HepG2 (cell line): ENCODE results near the gene BCL2L1. TPM values are rescaled to one million over a fixed set of nuclear protein-coding genes. Genes with fewer than 3 reads are reported as not detected.

Experiments used
- CREM ChIP-seq, 2 experiments: sonication (generic) in 1 of 2; formaldehyde crosslinking in 1 of 2; IDR thresholded peaks; 2 replicates each; pipeline versions ENCODE4 v1.4.0 to v1.6.1; 2016 to 2020; ENCODE audit warnings: antibody characterized with exemption in 1 of 2, mild to moderate bottlenecking in 1 of 2, missing genetic modification reagents in 1 of 2
- DZIP1 ChIP-seq: sonication (generic); formaldehyde crosslinking; IDR thresholded peaks from 2 replicates; pipeline ENCODE4 v1.5.0; 2020; ENCODE audit warnings: mild to moderate bottlenecking, missing genetic modification reagents
- LRRFIP1 ChIP-seq: sonication (generic); formaldehyde crosslinking; conservative IDR thresholded peaks from 2 replicates; pipeline ENCODE4 v1.4.0; 2020; ENCODE audit warnings: missing genetic modification reagents
- MLLT10 ChIP-seq: sonication (generic); formaldehyde crosslinking; IDR thresholded peaks from 2 replicates; pipeline ENCODE4 v1.4.0; 2020; ENCODE audit warnings: missing genetic modification reagents
- RNF2 ChIP-seq: fragments of 450-650 bp; conservative IDR thresholded peaks from 2 replicates; pipeline ENCODE4 v1.6.1; 2016; ENCODE audit warnings: low read depth
- TCF7 ChIP-seq: sonication (generic); IDR thresholded peaks from 2 replicates; pipeline ENCODE4 v1.6.1; 2016; ENCODE audit warnings: antibody characterized with exemption, low read depth
- THYN1 ChIP-seq: sonication (generic); formaldehyde crosslinking; IDR thresholded peaks from 2 replicates; pipeline ENCODE4 v1.8.1; 2023; ENCODE audit warnings: low read depth, mild to moderate bottlenecking, moderate library complexity, missing genetic modification reagents, borderline replicate concordance
- ZBTB43 ChIP-seq: sonication (generic); formaldehyde crosslinking; conservative IDR thresholded peaks from 2 replicates; pipeline ENCODE4 v1.4.0; 2020; ENCODE audit warnings: missing genetic modification reagents
- ZNF546 ChIP-seq: sonication (generic); formaldehyde crosslinking; conservative IDR thresholded peaks from 2 replicates; pipeline ENCODE4 v1.8.1; 2023; ENCODE audit warnings: mild to moderate bottlenecking, missing genetic modification reagents
- ZNF558 ChIP-seq: sonication (generic); formaldehyde crosslinking; IDR thresholded peaks from 2 replicates; pipeline ENCODE4 v1.9.0; 2022; ENCODE audit warnings: mild to moderate bottlenecking, missing genetic modification reagents, borderline replicate concordance
- ZNF574 ChIP-seq: sonication (generic); formaldehyde crosslinking; IDR thresholded peaks from 2 replicates; pipeline ENCODE4 v1.4.0; 2020; ENCODE audit warnings: missing genetic modification reagents
- polyA plus RNA-seq, 8 experiments: library from polyadenylated mRNA; depleted of rRNA in 3 of 8; stranded (reverse) in 7 of 8; unstranded in 1 of 8; fragments of >200 nt; fragmentation: Illumina TruSeq in 4 of 8; extraction: Trizol in 4 of 8; gene quantifications; 2 replicates each; pipeline versions ENCODE4 v1.2.1 to v1.2.3, GENCODE V29; 2011 to 2016; ENCODE audit warnings: low read depth in 4 of 8, missing spikeins in 1 of 8, mixed read lengths in 1 of 8; ENCODE audit not compliant: insufficient read depth in 1 of 8
- total RNA-seq, 5 experiments: library from RNA; depleted of rRNA; stranded (reverse); fragments of >200 nt; fragmentation: Illumina TruSeq; extraction: Trizol; gene quantifications; 2 replicates each; pipeline ENCODE4 v1.2.3, GENCODE V29; 2016; ENCODE audit warnings: low read depth in 1 of 5

The BCL2L1 gene
- total and polyA plus RNA-seq, 2 of the 13 experiments (the other 11 are each of a cell fraction or from before 2014, with no cell fraction given) = 164 to 258 TPM

- TF ChIP-seq DZIP1 (CRISPR knock-in tag) = no peak
- no peak for TF ChIP-seq ZNF546 (CRISPR knock-in tag)
- no peak for TF ChIP-seq MLLT10
- TF ChIP-seq ZBTB43 (CRISPR knock-in tag) = no peak
- TF ChIP-seq RNF2 = no peak
- no peak for TF ChIP-seq ZNF558 (CRISPR knock-in tag)
- TF ChIP-seq ZNF574 (CRISPR knock-in tag) = no peak
- no peak; the same call in 1 of the 2 replicates for TF ChIP-seq LRRFIP1 (CRISPR knock-in tag)
- peak; percentile 96 for TF ChIP-seq TCF7
- TF ChIP-seq CREM (IDR thresholded peaks at IDR 0.05) = peak; percentile 84
- no peak for TF ChIP-seq CREM (CRISPR knock-in tag; IDR thresholded peaks at IDR 0.05)
- no peak for TF ChIP-seq THYN1 (CRISPR knock-in tag)
Observed at GRCh38 chr20:31712564-31713311, 9.9 kb downstream of the BCL2L1 start (continued).
